ENCODE results near the gene CACNA1B.
"Not testable (repeated sequence)": the region's sequence is repeated elsewhere in the genome, so short reads cannot be mapped to it uniquely, and the experiment has no call there.

The CACNA1B gene

GRCh38 chr9:138143491-138143890, 265.9 kb downstream of the CACNA1B start:
- not testable (repeated sequence) for DNase-seq (ENCODE audit: low read depth in 2 of 2)

- DNase-seq (ENCODE audit: low read depth in 2 of 2) = not testable (repeated sequence)
Measured at GRCh38 chr9:138147556-138147955, 270.0 kb downstream of the CACNA1B start.

GRCh38 chr9:138149672-138150656, 272.4 kb downstream of the CACNA1B start:
- not testable (repeated sequence) for DNase-seq (ENCODE audit: low read depth in 2 of 2)

DNA sequence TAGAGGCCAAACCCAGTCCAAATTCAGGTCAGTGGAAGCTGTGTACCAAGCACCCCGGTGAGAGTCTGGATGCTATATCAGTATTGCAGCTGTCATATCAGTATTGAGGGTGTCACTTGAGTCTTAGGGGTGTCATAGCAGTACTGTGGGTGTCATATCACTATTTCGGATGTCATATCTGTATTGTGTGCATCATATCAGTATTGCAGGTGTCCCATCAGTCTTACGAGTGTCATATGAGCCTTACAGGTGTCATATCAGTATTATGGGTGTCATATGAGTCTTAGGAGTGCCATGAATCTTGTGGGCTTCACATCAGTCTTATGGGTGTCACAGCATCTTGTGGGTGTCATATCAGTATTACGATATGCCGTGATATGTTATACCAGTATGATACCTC, 278.2 kb downstream of the CACNA1B start:
- DNase-seq (ENCODE audit: low read depth in 2 of 2) = not testable (repeated sequence)

- not testable (repeated sequence) for DNase-seq (ENCODE audit: low read depth in 2 of 2)
Measured at GRCh38 chr9:138166793-138167192, 289.2 kb downstream of the CACNA1B start.

Measured in stimulated activated CD8-positive, alpha-beta memory T cell treated with anti-CD3 and anti-CD28 coated beads, Interleukin-7, amount 100 ng/mL, for 1 hour (primary cell).